Hepatocyte (in vitro differentiated cells): ENCODE results near the gene MATR3.

Source experiments
- CTCF ChIP-seq: fragments of 200-600 bp; sonication (generic); IDR thresholded peaks from 2 replicates; pipeline ENCODE4 v1.5.1; 2016; ENCODE audit warnings: antibody characterized with exemption, mild to moderate bottlenecking; ENCODE audit not compliant: poor library complexity
- EZH2 ChIP-seq: fragments of 200-600 bp; sonication (generic); IDR thresholded peaks from 2 replicates; pipeline ENCODE4 v1.6.1; 2016; ENCODE audit warnings: antibody characterized with exemption, mild to moderate bottlenecking, borderline replicate concordance
- EZH2phosphoT487 ChIP-seq: fragments of 200-600 bp; sonication (generic); IDR thresholded peaks from one replicate; pipeline ENCODE4 v1.6.1; 2018; ENCODE audit warnings: antibody characterized with exemption, mild to moderate bottlenecking, low read depth, moderate library complexity; ENCODE audit not compliant: unreplicated experiment, severe bottlenecking

GRCh38 chr5:139306628-139307379 is 13.3 kb downstream of the MATR3 start:
- TF ChIP-seq CTCF (no peak), EZH2 (no peak), EZH2phosphoT487 (no peak)
